Activated T-helper 17 cell treated with anti-CD3 and anti-CD28 coated beads, Interleukin-2, amount 50 U/mL, for 72 hours (primary cell): ENCODE results near the gene BCHE. TPM values are rescaled to one million over a fixed set of nuclear protein-coding genes. Genes with fewer than 3 reads are reported as not detected.
"Not testable (repeated sequence)": the region's sequence is repeated elsewhere in the genome, so short reads cannot be mapped to it uniquely, and the experiment has no call there.

ENCODE experiments used
- ATAC-seq: fragments of 150-1000 bp; cut with Tn5 transposase; replicated peaks from 2 replicates; pipeline ENCODE4 v1.10.0; 2021; ENCODE audit warnings: mild to moderate bottlenecking, moderate library complexity
- H3K27ac Mint-ChIP-seq: one replicate; pipeline ENCODE4 v1.8.0; 2022; ENCODE audit warnings: mixed read lengths
- H3K27me3 Mint-ChIP-seq: one replicate; pipeline ENCODE4 v1.8.0; 2022; ENCODE audit warnings: mixed read lengths
- H3K36me3 Mint-ChIP-seq: one replicate; pipeline ENCODE4 v1.8.0; 2022; ENCODE audit warnings: low read depth, mild to moderate bottlenecking, mixed read lengths
- H3K4me1 Mint-ChIP-seq: one replicate; pipeline ENCODE4 v1.8.0; 2022; ENCODE audit warnings: mixed read lengths
- H3K4me3 Mint-ChIP-seq: one replicate; pipeline ENCODE4 v1.8.0; 2022; ENCODE audit warnings: mild to moderate bottlenecking, mixed read lengths
- H3K9me3 Mint-ChIP-seq: one replicate; pipeline ENCODE4 v1.8.0; 2022; ENCODE audit warnings: mixed read lengths
- total RNA-seq, 2 donors: library from RNA; stranded (reverse); gene quantifications; one replicate each; pipeline ENCODE4 v1.2.3, GENCODE V29; 2022

Gene BCHE
- total RNA-seq, 2 donors from 2014 or later: not detected

GRCh38 chr3:165839296-165840076, 2.3 kb upstream of the BCHE start:
- Mint-ChIP-seq H3K36me3 (no peaks in the 10 kb centered on the region), H3K27me3 (no peaks in the 10 kb centered on the region), H3K4me1 (no peaks in the 10 kb centered on the region), H3K9me3 (no peaks in the 10 kb centered on the region), H3K27ac (no peak overlapping the region), H3K4me3 (no peak overlapping the region)
- ATAC-seq: no peak

GRCh38 chr3:165837801-165838200, 578 bp upstream of the BCHE start:
- Mint-ChIP-seq H3K9me3 (no peaks in the 10 kb centered on the region), H3K27ac (no peak overlapping the region), H3K4me3 (no peak overlapping the region), H3K36me3 (no peaks in the 10 kb centered on the region), H3K27me3 (no peaks in the 10 kb centered on the region), H3K4me1 (no peaks in the 10 kb centered on the region)
- no peak for ATAC-seq

- no peak overlapping the region for H3K27ac Mint-ChIP-seq
- peaks cover 3% of the 10 kb centered on the region for H3K9me3 Mint-ChIP-seq
- no peaks in the 10 kb centered on the region for H3K27me3 Mint-ChIP-seq
- no peak for ATAC-seq
- H3K4me1 Mint-ChIP-seq: no peaks in the 10 kb centered on the region
- no peaks in the 10 kb centered on the region for H3K36me3 Mint-ChIP-seq
- H3K4me3 Mint-ChIP-seq: no peak overlapping the region
Observed at GRCh38 chr3:165835431-165835830, 1.8 kb downstream of the BCHE start.

GRCh38 chr3:165830746-165831145, 6.5 kb downstream of the BCHE start:
- no peak for ATAC-seq
- H3K4me3 Mint-ChIP-seq: no peak overlapping the region
- peaks cover 3% of the 10 kb centered on the region for H3K9me3 Mint-ChIP-seq
- no peaks in the 10 kb centered on the region for H3K4me1 Mint-ChIP-seq
- no peak overlapping the region for H3K27ac Mint-ChIP-seq
- no peaks in the 10 kb centered on the region for H3K27me3 Mint-ChIP-seq
- no peaks in the 10 kb centered on the region for H3K36me3 Mint-ChIP-seq

- H3K4me3 Mint-ChIP-seq: no peak overlapping the region
- no peak for ATAC-seq
- H3K4me1 Mint-ChIP-seq: no peaks in the 10 kb centered on the region
- H3K9me3 Mint-ChIP-seq: peaks cover 3% of the 10 kb centered on the region
- no peaks in the 10 kb centered on the region for H3K27me3 Mint-ChIP-seq
- H3K36me3 Mint-ChIP-seq: no peaks in the 10 kb centered on the region
- H3K27ac Mint-ChIP-seq: no peak overlapping the region
Observed at GRCh38 chr3:165827883-165828282, 9.3 kb downstream of the BCHE start.

- H3K27me3 Mint-ChIP-seq: no peaks in the 10 kb centered on the region
- H3K9me3 Mint-ChIP-seq: peaks cover 3% of the 10 kb centered on the region
- H3K36me3 Mint-ChIP-seq: no peaks in the 10 kb centered on the region
- H3K27ac Mint-ChIP-seq: no peak overlapping the region
- H3K4me3 Mint-ChIP-seq: no peak overlapping the region
- ATAC-seq: no peak
- no peaks in the 10 kb centered on the region for H3K4me1 Mint-ChIP-seq
Observed at GRCh38 chr3:165827233-165827632, 10.0 kb downstream of the BCHE start.

GRCh38 chr3:165820671-165821123, 16.5 kb downstream of the BCHE start:
- H3K4me3 Mint-ChIP-seq: no peak overlapping the region
- no peaks in the 10 kb centered on the region for H3K27me3 Mint-ChIP-seq
- no peaks in the 10 kb centered on the region for H3K4me1 Mint-ChIP-seq
- peaks cover 8% of the 10 kb centered on the region for H3K9me3 Mint-ChIP-seq
- H3K36me3 Mint-ChIP-seq: no peaks in the 10 kb centered on the region
- H3K27ac Mint-ChIP-seq: no peak overlapping the region
- ATAC-seq: no peak

GRCh38 chr3:165817160-165817709, 20.0 kb downstream of the BCHE start:
- Mint-ChIP-seq H3K9me3 (peaks cover 8% of the 10 kb centered on the region), H3K4me3 (no peak overlapping the region), H3K27me3 (no peaks in the 10 kb centered on the region), H3K27ac (no peak overlapping the region), H3K4me1 (no peaks in the 10 kb centered on the region), H3K36me3 (no peaks in the 10 kb centered on the region)
- no peak for ATAC-seq

GRCh38 chr3:165816209-165816608, 21.0 kb downstream of the BCHE start:
- Mint-ChIP-seq H3K4me3 (no peak overlapping the region), H3K27ac (no peak overlapping the region), H3K36me3 (no peaks in the 10 kb centered on the region), H3K9me3 (peaks cover 8% of the 10 kb centered on the region), H3K4me1 (no peaks in the 10 kb centered on the region), H3K27me3 (no peaks in the 10 kb centered on the region)
- no peak for ATAC-seq

- Mint-ChIP-seq H3K27me3 (no peaks in the 10 kb centered on the region), H3K4me1 (no peaks in the 10 kb centered on the region), H3K9me3 (peaks cover 8% of the 10 kb centered on the region), H3K36me3 (no peaks in the 10 kb centered on the region), H3K27ac (no peak overlapping the region), H3K4me3 (no peak overlapping the region)
- ATAC-seq: no peak
Observed at GRCh38 chr3:165815682-165816081, 21.5 kb downstream of the BCHE start.

GRCh38 chr3:165814380-165814779, 22.8 kb downstream of the BCHE start:
- H3K36me3 Mint-ChIP-seq: no peaks in the 10 kb centered on the region
- H3K4me3 Mint-ChIP-seq: no peak overlapping the region
- H3K27ac Mint-ChIP-seq: no peak overlapping the region
- ATAC-seq: no peak
- H3K9me3 Mint-ChIP-seq: peaks cover 8% of the 10 kb centered on the region
- no peaks in the 10 kb centered on the region for H3K4me1 Mint-ChIP-seq
- H3K27me3 Mint-ChIP-seq: no peaks in the 10 kb centered on the region

GRCh38 chr3:165807937-165808336, 29.3 kb downstream of the BCHE start:
- H3K4me3 Mint-ChIP-seq, H3K27me3 Mint-ChIP-seq, ATAC-seq, H3K9me3 Mint-ChIP-seq, H3K36me3 Mint-ChIP-seq, H3K27ac Mint-ChIP-seq, H3K4me1 Mint-ChIP-seq: not testable (repeated sequence)

- ATAC-seq: no peak
- Mint-ChIP-seq H3K4me3 (no peak overlapping the region), H3K27ac (no peak overlapping the region), H3K4me1 (no peaks in the 10 kb centered on the region), H3K36me3 (no peaks in the 10 kb centered on the region), H3K9me3 (peaks cover 5% of the 10 kb centered on the region), H3K27me3 (no peaks in the 10 kb centered on the region)
Observed at GRCh38 chr3:165805946-165806561, 31.2 kb downstream of the BCHE start.

GRCh38 chr3:165803471-165803870, 33.8 kb downstream of the BCHE start:
- Mint-ChIP-seq H3K4me1 (no peaks in the 10 kb centered on the region), H3K36me3 (no peaks in the 10 kb centered on the region), H3K27me3 (no peaks in the 10 kb centered on the region), H3K4me3 (no peak overlapping the region), H3K27ac (no peak overlapping the region), H3K9me3 (peaks cover 5% of the 10 kb centered on the region)
- ATAC-seq: no peak

- no peaks in the 10 kb centered on the region for H3K36me3 Mint-ChIP-seq
- no peak for ATAC-seq
Observed at GRCh38 chr3:165800970-165801369, 36.3 kb downstream of the BCHE start.

More at GRCh38 chr3:165800970-165801369, 36.3 kb downstream of the BCHE start:
- Mint-ChIP-seq H3K4me1 (no peaks in the 10 kb centered on the region), H3K4me3 (no peak overlapping the region), H3K9me3 (peaks cover 10% of the 10 kb centered on the region), H3K27ac (no peak overlapping the region), H3K27me3 (no peaks in the 10 kb centered on the region)
